NCI-H526 treated with DMSO at 0.1 percent for 48 hours (cell line): Measurements from ENCODE around the gene RIPOR2.

ENCODE experiments used
- DNase-seq: peaks from one replicate; lab custom pipeline; 2025; lab: John Stamatoyannopoulos, UW

Gene RIPOR2, protein sequence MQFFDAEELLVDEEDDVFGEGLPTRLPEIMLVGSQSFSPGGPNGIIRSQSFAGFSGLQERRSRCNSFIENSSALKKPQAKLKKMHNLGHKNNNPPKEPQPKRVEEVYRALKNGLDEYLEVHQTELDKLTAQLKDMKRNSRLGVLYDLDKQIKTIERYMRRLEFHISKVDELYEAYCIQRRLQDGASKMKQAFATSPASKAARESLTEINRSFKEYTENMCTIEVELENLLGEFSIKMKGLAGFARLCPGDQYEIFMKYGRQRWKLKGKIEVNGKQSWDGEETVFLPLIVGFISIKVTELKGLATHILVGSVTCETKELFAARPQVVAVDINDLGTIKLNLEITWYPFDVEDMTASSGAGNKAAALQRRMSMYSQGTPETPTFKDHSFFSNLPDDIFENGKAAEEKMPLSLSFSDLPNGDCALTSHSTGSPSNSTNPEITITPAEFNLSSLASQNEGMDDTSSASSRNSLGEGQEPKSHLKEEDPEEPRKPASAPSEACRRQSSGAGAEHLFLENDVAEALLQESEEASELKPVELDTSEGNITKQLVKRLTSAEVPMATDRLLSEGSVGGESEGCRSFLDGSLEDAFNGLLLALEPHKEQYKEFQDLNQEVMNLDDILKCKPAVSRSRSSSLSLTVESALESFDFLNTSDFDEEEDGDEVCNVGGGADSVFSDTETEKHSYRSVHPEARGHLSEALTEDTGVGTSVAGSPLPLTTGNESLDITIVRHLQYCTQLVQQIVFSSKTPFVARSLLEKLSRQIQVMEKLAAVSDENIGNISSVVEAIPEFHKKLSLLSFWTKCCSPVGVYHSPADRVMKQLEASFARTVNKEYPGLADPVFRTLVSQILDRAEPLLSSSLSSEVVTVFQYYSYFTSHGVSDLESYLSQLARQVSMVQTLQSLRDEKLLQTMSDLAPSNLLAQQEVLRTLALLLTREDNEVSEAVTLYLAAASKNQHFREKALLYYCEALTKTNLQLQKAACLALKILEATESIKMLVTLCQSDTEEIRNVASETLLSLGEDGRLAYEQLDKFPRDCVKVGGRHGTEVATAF

DNA sequence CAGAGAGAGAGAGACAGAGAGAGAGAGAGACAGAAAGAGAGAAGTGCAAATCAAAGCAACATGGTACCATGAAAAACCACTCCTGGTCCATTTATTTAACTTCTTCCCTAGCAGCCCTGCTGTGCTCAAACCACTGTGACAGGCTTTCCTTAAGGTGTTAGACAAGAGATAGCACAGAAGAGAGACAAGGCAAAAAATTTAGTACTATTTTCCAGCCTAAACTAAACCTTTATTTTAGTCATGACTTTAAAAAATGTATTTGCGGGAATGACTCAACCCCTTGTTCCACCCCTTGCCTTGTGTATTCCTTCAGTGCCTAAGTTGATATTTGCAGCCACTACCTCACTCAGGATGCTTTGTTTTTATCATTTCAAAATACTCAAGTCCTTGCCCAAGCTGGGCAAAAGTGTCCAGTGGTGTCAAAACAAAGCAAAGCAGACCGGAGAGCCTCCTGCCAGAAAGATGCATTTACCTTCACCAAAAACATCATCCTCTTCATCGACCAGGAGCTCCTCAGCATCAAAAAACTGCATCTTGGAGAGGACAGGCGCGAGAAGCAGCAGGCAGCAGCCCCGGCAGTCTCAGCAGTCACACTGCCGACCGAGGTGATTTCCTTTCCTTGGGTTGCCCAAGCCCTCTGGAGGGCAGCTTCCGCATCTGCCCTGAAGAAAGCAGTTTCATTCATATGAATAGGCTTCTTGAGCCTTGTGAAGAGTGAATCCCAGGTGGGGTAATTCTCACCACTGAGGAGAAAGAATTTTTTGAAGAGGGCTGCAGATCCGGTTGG, at the start of gene RIPOR2:
TSS of gene RIPOR2 (minus strand) at position 595 of the 787 bp plus-strand sequence. CDS start at position 533, 62 bp downstream.
- no peak for DNase-seq

DNA sequence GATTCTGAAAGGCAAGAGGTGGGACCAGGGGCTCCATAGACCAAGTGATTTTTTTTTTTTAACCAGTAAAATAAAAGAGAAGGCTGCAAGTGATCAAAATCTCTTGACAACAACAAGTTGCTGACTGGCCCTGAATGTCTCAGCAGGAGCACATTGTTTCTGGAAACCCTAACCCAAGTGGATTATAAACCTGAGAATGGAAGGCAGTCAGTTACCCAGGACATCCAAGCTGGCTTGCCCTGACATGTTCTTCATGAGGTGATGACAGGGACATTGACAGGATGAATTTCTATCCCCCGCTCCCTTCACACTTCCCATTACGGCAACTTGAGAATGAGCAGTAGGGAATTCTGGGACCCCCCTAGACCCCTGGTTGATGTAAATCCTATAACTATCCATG, 49.6 kb upstream of the RIPOR2 start:
- no peak for DNase-seq

DNA sequence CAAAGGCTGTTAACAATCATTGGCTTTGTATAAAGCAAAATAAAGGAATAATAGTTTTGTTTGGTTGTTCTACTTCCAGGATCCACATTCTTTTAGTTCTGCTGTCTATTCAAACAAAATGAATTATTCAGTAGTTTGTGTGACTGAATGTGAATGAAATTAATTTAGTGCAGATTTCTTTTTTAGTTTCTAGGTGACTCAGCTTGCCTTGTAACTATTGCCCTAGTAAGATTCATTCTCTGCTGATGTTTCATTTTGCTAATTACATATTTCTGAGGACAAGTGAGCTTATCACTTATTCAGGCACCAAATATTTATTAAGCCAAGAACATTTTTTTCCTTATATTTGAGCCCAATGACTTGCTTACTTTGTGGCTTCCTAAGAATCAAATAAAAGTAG, 46.5 kb upstream of the RIPOR2 start:
- no peak for DNase-seq

DNA sequence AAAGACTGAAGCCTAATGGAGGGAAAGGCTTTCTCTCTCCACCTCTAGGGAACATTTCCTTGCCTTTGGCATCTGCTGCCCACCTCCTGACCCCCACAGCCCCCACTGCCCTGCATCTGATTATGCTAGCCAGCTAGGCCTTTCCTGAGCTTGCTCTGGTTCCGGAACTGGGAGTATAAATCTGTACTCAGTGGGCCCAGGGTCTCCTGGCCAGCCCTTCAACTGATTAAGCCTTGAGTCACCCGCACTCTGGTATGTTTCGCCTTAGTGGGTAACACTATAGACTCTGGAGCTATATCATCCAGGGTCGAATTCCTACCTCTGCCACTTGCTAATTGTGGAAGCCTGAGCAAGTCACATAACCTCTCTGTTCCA, 45.6 kb upstream of the RIPOR2 start:
- no peak for DNase-seq

DNA sequence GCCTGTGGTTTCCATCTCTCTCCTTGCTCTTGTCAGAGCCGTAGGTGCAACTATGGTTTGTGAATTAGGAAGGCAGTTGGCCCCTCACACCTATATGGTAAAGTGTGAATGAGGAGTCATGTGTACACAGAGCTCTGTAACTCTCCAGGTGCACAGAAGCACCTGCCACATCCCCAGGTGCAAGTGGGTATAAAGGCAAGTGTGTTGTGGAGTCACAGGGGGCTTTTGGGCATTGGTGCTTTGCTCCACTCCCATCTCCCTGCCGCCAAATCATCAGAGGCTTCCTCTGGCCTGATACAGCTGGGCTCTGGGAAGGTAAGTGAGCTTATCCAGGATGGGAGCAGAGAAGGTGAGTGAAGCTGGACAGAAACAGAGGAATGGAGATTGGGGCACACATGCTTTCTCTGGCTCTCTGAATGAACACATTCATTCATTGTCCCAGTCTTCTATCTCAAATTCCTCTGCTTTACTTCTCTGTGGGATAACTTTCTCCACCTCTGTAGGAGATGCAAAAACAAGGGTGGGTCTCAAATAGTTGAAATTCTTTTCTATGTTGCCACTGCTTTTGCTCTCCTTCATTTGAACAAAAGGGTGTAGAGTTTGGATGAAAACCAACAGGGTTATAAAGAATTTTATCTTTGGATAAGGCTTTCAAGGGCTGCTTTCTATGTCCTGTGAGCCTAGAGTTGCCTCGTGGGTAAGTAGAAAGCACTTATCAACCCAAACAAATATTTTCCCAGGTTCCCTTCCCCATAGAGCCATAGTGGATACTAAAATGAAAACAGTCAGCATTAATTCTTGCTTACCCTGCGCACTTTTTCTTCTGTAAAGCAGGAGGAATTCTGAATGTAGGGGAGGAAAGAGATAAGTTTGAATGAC, 45.0 kb upstream of the RIPOR2 start:
- peak; percentile 64 for DNase-seq

DNA sequence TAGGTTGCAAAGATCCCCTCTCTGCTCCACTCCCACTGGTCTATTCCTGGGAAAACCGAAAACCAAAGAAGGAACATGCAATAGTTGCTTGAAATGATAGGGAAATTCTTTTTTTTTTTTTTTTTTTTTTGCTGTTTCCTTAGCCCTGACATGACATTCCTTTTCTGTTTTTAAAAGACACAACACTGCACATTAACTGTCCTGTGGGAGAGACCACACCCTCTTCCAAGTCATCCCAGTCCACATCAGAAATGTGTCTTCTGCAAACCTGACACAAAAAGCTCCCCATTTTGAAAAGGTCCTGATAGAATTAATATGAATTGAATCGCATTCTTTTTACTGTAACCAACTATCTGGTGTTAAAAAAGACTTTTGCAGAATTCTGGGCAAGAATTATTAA, 43.4 kb upstream of the RIPOR2 start:
- DNase-seq = no peak

DNA sequence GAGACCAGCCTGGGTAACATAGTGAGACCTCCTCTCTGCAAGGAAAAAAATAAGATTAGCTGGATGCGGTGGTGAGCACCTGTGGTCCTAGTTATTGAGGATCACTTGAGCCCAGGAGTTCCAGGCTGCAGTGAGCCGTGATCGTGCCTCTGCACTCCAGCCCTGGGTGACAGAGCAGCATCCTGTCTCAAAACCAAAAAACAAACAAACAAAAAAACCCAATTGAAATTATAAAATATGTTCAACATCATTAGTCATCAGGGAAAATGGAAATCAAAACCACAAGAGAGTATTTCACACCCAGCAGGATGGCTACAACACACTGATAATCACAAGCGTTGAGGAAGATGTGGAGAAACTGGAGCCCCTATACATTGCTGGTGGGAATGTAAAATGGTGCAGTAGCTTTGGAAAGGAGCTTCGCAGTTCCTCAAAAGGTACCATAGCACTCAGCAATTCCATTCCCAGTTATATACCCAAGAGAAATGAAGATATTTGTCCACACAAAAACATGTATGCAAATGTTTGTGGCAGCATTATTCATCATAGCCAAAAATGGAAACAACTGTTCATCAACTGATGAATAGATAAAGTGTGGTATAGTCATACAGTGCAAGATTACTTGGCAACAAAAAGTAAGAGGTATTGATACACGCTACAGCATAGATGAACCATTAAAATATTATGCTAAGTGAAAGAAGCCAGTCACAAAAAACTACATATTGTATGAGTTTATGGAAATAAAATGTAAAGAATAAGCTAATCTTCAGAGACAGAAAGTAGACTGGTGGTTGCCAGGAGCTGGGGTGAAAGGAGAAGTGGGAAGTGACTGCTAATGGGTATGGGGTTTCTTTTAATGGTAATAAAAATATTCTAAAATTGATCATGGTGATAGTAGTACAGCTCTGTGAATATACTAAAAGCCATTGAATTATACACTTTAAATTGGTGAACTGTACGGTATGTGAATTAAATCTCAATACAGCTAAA, 38.7 kb upstream of the RIPOR2 start:
- peak; percentile 70 for DNase-seq

DNA sequence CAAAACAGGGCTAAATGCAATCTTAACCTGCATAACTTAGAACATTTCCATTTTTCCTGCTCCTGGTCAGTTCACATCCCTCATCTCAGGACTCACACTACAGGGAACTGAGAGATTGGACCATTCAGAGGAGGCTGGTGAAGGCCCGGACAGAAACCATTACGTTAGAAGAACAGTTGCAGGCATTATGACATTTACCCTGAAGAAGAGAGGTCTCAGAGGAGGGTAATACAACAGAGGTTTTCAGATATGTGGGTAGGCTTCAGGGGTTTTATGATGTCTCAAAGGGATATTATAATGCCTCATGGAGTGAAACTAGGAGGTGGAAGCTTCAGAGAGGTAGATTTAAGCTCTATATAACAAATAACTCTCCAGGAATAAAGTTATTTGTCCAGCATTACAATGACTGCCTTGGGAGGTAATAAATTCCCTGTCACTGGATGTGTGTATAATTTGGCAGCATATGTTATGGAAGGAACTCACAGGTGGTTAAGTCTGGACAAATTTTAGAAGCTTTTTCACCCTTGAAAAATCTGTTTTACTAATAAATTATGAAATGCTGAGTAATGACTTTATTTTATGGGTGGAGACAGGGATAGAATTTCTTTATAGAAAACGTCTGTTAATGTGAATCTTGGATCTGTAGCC, 36.7 kb upstream of the RIPOR2 start:
- no peak for DNase-seq

DNA sequence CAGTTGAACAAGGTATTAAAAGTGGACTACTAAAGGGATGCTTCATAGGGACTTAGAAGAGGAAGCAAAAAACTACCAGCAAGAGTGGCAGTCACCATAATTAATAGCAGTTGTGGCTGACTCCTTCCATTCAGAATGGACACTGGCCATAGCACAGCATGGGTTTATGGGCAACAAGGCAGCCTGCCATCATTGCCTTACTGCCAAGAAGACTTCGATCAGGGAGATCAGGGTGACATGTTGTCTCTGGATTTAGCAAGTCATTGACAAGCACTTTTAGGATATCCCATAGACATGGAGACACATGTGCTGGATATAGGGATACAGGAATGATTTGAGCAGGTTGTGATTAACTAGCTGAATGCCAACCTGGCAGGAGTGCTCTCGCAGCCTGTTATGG, 35.3 kb upstream of the RIPOR2 start:
- no peak for DNase-seq

DNA sequence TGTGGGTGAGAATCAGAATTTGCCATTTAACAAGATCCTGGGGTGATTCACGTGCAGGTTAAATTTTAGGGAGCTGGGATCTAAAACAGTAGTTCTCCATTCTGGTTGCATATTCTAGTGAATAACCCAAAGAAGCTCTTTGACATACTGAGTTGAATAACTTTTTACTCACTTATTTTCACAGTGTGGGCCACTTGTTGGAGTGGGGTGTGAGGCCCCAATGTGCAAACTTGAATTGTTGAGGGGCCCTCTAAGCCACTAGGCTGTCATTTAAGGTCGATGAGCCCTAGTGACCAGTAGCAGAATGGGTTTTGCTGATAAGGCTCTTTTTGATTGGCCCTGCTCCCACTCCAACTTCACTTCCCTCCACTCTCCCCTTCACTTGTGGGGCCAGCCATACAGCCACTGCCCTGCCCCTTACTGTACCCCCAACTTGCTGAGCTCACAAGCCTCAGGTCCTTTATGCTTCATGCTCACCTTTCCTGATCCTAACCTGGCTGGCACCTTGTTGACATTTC, 33.6 kb upstream of the RIPOR2 start:
- no peak for DNase-seq

DNA sequence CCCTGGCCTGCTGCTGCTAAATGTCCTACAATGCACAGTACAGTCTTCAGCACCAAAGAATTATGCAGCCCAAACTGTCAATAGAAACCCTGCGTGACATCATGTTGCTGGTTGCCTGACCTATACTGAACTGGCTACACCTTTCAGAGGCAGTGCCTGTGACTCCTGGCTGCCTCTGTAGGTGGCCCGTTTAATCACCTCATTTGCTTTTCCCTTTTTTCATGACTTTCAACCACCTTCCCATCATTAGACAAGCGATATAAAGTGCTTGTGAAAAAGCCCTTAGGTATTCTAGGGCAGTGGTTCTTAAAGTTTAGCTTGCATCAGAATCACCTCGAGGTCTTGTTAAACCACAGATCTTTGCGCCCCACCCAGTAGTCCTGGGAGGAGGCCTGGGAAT, 33.0 kb upstream of the RIPOR2 start:
- DNase-seq = no peak

DNA sequence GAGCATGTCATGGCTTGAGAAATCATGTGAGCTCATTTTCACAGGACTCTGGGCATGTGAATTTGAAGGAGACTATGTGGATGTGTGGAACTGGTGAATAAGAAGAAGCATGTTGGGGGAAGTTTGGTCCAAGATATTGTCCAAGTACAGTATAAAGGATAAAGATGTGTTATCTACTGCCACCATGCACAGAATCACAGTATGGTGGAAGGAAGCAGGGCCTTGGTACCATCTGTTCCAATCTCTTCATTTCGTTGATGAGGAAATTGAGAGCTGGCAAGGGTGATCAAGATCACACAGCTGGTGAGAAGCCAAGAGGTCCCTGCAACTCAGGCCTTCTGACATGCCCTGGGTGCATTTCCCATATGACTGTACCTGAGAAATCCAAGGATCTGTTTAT, 31.5 kb upstream of the RIPOR2 start:
- no peak for DNase-seq

DNA sequence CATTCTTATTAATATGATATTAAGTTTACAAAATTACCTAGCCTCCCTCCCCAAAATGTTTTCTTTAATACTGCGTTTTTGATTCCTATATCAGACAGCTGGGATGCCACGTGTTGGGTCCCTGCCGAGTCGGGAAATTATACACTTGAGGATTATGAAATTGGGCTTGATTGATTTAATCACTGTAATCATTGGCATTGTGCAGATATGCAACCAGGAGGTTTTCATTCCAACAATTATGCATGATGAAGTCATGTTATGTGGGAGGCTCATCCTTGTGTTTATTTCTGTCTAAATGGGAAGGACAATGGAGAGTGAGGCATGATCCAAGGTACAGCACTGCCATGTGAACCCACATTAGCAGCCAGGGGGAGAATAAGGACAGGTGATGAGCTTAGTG, 30.6 kb upstream of the RIPOR2 start:
- DNase-seq = no peak

DNA sequence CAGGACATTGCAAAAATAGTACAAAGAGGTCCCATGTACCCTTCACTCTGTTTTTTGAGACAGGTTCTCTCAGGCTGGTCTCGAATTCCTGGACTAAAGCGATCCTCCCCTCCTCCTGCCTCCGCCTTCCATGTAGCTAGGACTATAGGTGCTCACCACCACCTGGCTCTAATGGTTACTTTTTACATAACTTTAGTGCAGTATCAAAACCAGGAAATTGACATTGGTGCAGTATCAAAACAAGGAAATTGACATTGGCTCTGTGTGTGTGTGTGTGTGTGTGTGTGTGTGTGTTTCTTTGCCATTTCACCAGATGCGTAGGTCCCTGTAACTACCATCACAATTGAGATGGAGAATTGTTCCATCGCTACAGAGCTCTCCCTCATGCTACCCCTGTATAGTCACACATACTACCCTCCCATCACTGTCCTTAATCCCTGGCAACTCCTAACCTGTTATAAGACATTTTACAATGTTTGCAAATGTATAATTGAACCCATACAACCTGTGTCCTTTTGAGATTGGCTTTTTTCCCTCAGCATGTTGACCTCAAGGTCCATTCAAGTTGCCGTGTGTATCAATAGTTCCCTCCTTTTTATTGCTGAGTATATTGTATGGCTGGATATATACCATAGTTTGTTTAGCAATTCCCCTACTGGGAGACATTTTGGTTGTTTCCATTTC, 28.3 kb upstream of the RIPOR2 start:
- no peak for DNase-seq

DNA sequence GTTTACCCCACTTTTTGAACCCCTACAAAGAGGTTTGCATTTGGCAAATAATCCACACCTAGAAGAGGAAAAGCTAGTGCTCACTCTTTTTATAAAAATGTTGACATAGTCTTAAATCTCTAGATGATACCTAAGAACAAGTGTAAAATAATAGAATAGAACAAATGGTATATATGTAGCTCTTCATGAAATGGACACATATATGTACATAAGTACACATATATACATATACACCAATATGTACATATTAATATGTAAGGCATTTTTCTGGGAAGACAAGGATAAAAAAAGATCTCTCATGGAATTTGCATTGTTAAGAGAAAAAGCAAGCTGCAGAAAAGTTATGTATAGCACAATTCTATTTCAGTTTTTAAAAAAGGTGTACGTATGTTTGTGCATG, 27.6 kb upstream of the RIPOR2 start:
- no peak for DNase-seq

DNA sequence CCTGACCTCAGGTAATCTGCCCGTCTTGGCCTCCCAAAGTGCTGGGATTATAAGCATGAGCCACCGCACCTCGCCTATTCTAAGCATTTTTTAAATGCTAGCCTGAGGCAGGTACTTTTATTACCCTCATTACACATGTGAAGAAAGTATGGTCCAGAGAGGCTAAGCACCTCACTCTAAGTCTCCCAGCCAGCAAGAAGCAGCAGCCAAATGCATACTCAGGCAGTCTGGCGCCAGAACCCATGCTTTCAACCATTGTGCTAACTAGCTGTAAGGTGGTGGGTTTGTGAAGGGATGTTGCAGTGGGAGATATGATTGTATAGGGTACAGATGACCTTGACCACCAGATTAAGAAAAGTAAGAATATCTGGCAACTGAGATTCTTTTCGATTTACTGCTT, 26.1 kb upstream of the RIPOR2 start:
- DNase-seq = no peak

DNA sequence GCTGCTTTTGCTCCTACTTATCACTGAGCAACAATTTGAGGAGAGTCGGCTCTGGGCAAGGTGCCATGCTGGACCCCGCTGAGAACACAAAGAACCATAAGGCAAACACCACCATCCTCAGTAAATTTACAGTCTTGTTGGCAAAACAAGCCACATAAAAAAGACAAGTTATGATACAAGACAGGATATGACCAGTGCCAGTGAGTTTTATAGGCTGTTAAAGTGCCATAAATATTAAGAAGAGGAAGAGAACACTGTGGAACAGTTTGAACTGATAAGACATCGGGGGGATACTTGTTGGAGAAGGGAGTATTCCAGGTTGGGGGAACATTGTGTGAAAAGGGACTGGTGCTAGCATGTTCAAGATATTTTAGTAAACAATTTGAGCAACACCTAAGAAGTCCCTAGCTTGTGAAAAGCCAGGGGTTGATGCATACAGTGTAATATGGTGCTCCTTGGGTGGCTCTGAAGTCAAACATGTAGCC, 25.3 kb upstream of the RIPOR2 start:
- no peak for DNase-seq

DNA sequence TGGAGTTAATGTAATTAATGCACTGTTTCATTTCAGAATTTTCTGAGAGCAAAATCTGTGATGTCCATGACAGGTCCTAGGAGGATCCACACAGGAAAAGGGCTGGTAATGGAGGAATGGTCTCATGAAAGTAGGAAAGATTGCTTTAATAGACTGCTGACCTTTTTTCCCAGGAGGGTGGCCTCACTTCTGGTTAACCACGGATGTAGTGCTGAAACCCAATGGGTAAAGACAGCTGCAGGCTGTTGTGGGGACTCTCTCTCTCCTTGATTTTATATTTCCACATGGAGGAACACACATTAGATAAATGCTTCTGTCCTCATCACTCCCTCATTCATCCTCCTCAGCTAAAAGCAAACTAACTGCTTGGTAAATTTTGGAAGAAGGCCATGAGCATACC, 23.6 kb upstream of the RIPOR2 start:
- DNase-seq = no peak
